Globus pallidus (tissue), 1 donor: ENCODE measurements around the gene TMEM9B.

Source experiments
- DNase-seq: peaks from one replicate; pipeline ENCODE4 v3.0.0-alpha.2; 2015; ENCODE audit warnings: low spot score

The TMEM9B gene

DNA sequence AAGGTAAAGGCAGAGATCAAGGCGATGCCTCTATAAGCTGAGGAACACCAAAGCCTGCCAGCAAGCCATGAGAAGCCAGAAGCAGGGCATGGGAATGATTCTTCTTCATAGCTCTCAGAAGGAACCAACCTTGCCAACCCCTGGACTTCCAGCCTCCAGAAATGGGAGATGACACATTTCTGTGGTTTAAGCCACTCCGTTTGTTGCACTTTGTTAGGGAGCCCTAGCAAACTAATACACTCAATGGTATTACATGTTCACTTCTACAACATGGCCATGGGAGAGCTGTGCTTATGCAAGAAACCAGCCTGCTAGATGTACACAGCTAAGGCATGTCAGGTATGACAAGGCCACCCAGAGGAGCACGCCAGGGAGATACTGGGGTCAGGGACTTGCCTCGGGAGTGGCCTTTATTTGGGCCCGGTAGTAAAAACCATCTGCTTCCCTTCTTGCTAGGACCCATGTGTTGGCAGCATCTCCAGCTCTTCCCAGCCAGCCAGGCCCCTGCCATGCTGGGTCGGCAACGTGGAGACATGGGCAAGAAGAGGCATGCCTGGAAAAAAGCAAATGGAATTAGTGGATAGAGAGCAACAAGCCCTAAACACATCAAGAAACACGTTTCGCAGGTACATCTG is 35.1 kb downstream of the TMEM9B start:
- DNase-seq = no peak

DNA sequence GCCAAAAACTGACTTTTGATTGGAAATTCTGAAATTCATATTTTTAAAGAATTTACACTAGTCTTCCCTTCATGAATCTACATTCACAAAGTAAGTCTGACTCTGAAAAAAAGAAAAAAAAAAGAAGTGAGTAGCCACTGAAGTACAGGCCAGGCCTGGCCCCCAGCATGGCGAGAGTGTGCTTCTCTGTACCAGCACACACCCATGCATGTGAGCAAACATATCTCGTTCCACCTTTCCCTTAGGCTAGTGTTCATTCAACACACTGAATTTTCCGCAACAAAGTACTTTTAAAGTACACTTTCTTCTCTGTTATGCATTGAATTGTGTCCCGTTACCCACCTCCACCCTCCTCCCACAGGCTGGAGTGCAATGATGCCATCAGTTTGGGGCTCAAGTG is 36.0 kb downstream of the TMEM9B start:
- no peak for DNase-seq

DNA sequence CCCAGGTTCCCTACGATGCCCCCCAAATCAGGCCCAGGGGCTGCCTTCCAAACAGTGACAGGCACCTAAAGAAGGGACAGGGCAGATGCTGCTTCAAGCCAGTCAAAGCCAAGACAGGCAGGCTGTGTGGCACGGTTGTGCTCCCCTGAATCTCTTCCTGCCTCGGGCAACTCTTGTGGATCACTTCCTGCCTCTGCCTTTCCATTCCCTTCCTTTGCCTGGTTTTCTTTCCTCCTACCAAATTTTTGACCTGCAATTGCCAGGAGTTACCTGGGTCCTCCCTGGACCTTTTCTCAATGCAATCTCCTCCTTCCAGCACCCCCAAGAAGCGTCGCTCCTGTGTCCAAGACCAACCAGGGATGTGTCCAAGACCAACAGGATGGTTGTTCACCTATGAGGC is 37.0 kb downstream of the TMEM9B start:
- DNase-seq = no peak

GRCh38 chr11:8926236-8926635 is 38.0 kb downstream of the TMEM9B start:
- DNase-seq = no peak

GRCh38 chr11:8925711-8926110 is 38.5 kb downstream of the TMEM9B start:
- no peak for DNase-seq

GRCh38 chr11:8922691-8923090 is 41.6 kb downstream of the TMEM9B start:
- DNase-seq = no peak

DNA sequence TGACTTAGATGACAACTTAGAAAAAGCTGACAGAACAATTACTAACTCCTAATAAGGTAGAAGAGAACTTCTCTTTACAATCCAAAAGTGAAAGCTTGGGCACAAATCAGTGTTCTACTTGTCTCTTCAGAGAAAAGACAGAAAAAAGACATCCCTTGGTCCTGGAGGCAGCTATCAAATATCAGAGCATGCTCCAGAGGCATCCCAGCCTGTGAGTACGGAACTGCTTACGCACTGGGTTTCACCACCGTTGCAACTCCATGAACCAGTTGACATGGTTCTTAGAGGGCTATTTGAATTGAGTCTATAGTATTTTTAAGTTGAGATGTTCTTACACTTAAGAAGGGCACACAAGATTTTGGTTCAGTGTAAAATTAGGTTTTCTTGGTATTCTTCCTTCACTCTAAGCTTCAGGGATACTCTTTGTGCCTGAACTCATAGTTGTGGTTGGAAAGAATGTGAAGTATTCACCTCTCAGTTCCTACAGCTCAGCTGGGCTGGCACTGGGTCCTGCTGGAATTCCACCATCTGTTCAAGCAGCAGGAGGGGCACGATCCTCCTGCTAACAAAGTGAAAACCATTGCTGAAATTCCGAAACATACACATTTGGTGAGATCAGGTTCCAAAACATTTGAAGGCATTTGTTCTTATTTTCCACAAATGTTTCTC is 47.0 kb downstream of the TMEM9B start:
- no peak for DNase-seq

DNA sequence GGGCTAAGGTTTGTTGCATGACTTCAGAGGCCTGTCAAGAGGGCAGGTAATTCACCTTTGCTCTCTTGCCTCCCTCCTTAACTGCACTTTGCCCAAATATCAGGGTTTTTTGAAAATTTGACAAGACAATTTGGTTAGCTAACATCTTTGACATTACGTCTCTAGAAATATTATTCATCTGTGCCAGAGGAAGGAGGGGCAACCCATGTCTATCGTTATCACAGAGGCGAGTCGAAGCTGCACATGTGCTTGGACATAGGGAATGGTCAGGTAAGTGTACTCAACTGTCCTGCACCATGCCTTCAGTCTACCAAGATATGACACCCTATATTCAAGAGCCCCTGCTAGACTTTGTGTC is 49.6 kb downstream of the TMEM9B start:
- DNase-seq = no peak

DNA sequence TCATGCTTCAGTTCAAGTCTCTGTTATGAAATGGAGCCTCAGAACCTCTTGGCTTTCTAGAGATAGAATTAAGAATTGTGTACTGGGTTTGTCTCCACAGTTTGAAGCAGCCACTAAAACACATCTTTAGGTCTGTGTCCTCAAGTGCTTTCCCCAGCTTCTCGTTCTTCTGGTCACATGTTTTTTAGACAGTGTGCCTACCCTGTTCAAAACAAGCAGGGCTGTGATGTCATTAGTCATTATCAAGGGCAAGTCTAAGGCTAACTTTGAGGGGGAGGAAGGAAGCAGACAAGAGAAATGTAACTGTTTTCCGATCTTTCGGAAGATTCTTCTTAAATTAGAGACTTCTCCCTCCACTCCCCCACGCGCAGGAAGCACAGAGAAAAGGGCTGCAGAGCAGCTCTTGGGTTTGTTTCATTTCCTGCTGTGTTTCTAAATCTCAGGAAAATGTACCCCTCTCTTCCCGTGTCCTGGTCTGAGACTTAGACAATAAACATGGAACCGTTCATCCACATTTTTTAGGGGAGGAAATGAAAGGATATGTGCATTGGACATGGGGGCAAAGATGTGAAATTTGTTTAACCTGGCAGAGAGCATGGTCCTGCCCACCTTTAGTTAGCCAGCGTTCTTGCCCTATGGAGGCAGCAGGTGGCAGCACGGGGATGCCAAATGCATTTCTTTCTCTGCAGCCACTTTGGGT is 50.1 kb downstream of the TMEM9B start:
- peak; percentile 37 for DNase-seq

DNA sequence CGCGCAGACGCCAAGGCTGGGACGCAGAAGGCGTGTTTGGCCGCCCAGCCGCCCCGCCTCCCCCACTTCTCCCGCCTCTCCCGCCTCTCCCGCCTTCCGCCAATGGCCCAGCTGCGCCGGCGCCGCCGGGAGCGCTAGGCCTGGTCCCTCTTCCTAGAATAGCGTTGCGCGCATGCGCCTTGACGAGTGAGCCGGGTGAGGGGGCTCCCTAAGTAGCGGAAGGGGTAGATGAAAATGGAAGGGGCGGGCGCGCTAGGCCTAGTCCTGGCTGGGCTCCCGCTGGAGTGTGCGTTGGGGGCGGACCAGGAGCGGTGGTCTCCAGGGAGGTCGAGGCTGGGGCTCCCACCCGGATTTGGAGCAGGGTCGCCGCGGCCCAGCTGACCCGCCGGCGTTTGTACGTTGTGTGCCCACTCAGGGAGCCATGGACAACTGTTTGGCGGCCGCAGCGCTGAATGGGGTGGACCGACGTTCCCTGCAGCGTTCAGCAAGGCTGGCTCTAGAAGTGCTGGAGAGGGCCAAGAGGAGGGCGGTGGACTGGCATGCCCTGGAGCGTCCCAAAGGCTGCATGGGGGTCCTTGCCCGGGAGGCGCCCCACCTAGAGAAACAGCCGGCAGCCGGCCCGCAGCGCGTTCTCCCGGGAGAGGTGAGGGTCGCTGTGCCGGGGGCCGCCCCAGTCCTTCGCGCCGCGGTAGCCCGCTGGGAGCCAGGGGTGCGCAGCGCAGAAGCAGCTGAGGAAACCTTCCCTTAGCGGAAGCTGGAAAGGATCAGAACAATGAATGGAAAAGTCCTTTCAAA is 53.0 kb downstream of the TMEM9B start, which contains the start of gene AKIP1:
AKIP1 (plus strand) TSS at position 161 of the 795 bp plus-strand sequence; CDS start at position 422, 261 bp downstream.
- peak; percentile 95 for DNase-seq

- no peak for DNase-seq
These were observed 53.6 kb downstream of the TMEM9B start for GRCh38 chr11:8910649-8911026.

DNA sequence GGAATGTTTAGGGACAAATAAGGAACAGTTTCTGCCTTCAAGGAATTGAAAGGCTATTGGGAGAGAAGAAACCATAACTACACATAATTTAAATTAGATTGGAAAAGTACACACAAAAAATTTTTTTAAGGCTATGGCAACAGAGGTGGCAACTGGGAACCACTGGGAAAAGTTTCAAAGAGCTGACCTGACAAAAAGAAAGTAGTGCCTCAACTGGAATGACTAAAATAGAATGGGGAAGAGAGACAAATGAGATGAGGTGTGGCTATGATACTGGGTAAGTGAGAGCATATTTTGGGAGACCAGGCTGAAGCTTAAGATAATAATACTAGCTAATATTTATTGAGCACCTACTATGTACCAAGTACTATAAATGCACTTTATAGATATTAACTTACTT is 56.1 kb downstream of the TMEM9B start:
- no peak for DNase-seq

DNA sequence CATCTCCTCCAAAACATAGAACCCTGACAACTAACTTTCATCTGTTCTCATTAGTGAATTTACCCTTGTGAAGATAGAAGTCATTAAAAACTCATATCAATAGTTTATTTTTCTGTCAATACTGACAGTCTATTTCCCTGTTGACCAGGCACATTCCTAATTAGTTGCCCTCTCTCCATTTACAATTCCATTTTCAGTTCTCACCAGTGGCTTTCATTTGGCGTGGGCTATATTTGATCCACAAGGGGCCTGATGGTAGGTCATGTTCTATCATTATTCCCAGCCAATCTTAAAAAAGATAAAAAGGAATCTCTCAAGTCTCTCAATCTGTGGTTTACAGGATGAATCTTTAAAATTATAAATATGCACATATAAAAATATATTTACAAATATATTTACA is 57.1 kb downstream of the TMEM9B start:
- DNase-seq = no peak

DNA sequence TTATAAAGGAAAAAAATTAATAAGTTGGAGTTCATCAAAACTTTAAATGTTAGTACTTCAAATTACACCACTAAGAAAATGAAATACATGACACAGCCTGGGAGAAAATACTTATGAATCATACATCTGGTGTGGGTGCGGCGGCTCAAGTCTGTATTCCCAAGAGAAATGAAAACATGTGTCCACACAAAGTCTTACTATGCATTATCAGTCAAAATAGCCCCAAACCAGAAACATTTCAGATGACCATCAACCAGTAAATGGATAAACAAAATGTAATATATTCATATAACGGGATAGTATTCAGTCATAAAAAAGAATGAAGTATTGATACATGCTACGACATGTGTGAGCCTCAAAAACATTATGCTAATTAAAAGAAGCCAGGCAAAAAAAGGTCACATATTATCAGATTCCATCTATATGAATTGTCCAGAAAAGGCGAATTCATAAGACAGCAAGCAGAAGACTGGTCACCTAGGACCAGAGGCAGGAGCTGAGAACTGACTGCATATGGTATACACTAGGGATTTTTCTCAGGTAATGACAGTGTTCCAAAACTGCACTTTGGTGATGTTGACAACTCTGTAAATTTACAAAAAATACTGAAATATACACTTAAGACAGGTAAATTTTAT is 58.6 kb downstream of the TMEM9B start:
- no peak for DNase-seq

DNA sequence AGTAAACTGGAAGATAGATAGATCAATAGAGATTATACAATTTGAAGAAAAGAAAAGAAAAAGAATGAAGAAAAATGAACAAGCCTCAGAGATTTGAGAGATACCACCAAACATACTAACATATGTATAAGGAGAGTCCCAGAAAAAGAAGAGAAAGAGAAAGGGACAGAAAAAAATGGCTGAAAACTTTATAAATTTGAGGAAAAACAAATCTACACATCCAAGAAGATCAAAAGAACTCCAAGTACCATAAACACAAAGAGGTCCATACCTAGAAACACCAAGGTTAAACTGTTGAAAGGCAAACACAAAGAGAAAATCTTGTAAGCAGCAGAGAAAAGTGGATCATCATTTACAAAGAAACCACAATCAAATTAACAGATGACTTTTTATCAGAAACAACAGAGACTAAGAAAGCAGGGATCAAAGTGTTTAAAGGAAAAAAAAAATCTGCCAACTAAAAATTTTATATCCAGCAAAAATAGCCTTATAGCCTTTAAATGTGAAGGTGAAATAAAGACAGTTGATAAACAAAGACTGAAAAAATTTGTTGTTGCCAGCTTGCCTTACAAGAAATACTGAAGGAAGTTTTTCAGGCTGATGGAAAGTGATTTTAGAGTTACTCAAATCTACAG is 65.0 kb downstream of the TMEM9B start:
- DNase-seq = no peak
